Mucosa of rectum (tissue), 2 donors: ENCODE measurements around the gene WNT7B.

Experiments used
- H3K27ac ChIP-seq, 2 donors: one replicate each; pipeline ENCODE4 v1.7.0; 2013; ENCODE audit warnings: inconsistent platforms in 2 of 2, low read depth in 2 of 2, low read length in 2 of 2
- H3K27me3 ChIP-seq, 2 donors: one replicate each; pipeline ENCODE4 v1.7.0; 2013; ENCODE audit warnings: low read length in 2 of 2; ENCODE audit not compliant: control insufficient read depth in 2 of 2, insufficient read depth in 2 of 2
- H3K36me3 ChIP-seq, 2 donors: one replicate each; pipeline ENCODE4 v1.7.0; 2013; ENCODE audit warnings: low read length in 2 of 2; ENCODE audit not compliant: control insufficient read depth in 2 of 2, insufficient read depth in 2 of 2
- H3K4me1 ChIP-seq, 2 donors: one replicate each; pipeline ENCODE4 v1.7.0; 2013; ENCODE audit warnings: low read length in 2 of 2, mild to moderate bottlenecking in 1 of 2; ENCODE audit not compliant: control insufficient read depth in 2 of 2, insufficient read depth in 2 of 2
- H3K4me3 ChIP-seq, 2 donors: one replicate each; pipeline ENCODE4 v1.7.0; 2013; ENCODE audit warnings: low read length in 2 of 2
- H3K9ac ChIP-seq, 2 donors: one replicate each; pipeline ENCODE4 v1.7.0; 2013; ENCODE audit warnings: low read length in 2 of 2, low read depth in 1 of 2, mild to moderate bottlenecking in 1 of 2
- H3K9me3 ChIP-seq, 2 donors: one replicate each; pipeline ENCODE4 v1.7.0; 2013; ENCODE audit warnings: low read length in 2 of 2; ENCODE audit not compliant: control insufficient read depth in 2 of 2
- donor health status: healthy.
- donor health status: Normal muscosa, but diverticular disease.

Gene WNT7B

GRCh38 chr22:45957826-45958225 lies 19.1 kb downstream of the WNT7B start:
- Histone ChIP-seq H3K4me3 (no peak overlapping the region), H3K36me3 (no peaks in the 10 kb centered on the region), H3K27me3 (no peaks in the 10 kb centered on the region), H3K27ac (no peak overlapping the region), H3K9ac (no peak overlapping the region), H3K4me1 (no peaks in the 10 kb centered on the region), H3K9me3 (no peaks in the 10 kb centered on the region)

DNA sequence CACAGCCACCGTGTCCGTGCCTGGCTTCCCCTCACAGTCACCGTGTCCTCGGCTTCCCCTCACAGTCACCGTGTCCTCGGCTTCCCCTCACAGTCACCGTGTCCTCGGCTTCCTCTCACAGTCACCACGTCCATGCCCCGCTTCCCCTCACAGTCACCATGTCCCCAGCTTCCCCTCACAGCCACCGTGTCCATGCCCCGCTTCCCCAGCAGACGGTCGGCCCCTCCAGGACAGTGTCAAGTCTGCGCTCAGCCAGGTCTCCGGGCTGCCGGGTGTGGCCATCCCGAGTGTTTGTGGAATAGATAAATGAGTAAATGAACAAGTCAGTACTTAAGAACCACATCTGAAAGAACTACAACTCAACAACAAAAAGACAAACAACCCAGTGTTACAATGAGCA lies 23.8 kb downstream of the WNT7B start:
- Histone ChIP-seq H3K4me1 (no peaks in the 10 kb centered on the region), H3K9ac (no peak overlapping the region), H3K36me3 (no peaks in the 10 kb centered on the region), H3K27me3 (no peaks in the 10 kb centered on the region), H3K4me3 (no peak overlapping the region), H3K27ac (no peak overlapping the region), H3K9me3 (no peaks in the 10 kb centered on the region)

DNA sequence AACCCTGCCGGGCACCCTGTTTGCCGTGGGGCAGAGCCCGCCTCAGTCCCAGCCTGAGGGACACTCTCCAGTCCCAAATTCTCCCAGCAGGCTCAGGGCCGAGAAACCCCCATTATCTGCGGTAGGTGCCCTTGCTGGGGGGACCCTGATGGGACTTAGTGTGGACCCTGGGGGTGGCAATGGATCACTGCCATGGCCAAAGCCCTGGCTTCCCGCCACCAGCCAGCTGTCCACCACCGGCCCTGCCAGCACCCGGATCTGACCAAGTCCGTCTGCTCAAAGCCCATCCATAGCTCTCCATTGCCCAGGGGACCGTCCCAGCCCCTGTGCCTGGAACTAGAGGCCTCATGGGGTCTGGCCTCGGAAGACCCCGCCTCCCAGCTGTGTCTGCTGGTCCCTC lies 24.4 kb downstream of the WNT7B start:
- Histone ChIP-seq H3K9ac (no peak overlapping the region), H3K27ac (no peak overlapping the region), H3K36me3 (no peaks in the 10 kb centered on the region), H3K9me3 (no peaks in the 10 kb centered on the region), H3K27me3 (no peaks in the 10 kb centered on the region), H3K4me3 (no peak overlapping the region), H3K4me1 (no peaks in the 10 kb centered on the region)

DNA sequence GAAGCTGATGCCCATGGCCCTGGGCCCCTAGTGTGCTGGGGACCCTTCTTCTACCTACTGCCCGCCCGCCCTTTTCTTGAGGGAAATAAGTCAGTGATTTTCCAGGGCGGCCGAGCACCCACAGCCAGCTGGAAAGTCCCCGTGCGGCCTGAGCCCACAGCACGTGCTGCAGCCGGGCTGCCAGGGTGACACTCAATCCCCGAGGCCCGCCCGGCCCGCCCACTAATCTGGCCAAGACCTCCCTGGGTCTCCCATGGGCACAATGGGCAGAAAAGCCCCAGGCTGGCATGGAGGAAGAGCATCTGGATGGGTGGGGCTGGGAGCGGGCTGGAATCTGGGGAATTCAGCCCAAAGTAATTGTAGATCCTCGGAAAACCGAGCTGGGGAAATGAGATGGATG lies 24.8 kb downstream of the WNT7B start:
- no peak overlapping the region for H3K4me3 ChIP-seq
- H3K27ac ChIP-seq, result no peak overlapping the region
- H3K9ac ChIP-seq, result no peak overlapping the region
- H3K9me3 ChIP-seq, result no peaks in the 10 kb centered on the region
- H3K27me3 ChIP-seq, result no peaks in the 10 kb centered on the region
- H3K4me1 ChIP-seq, result no peaks in the 10 kb centered on the region
- H3K36me3 ChIP-seq, result no peaks in the 10 kb centered on the region

- H3K36me3 ChIP-seq, result no peaks in the 10 kb centered on the region
- no peak overlapping the region for H3K9ac ChIP-seq
- H3K4me3 ChIP-seq, result no peak overlapping the region
- peaks cover 0 to 4% of the 10 kb centered on the region in 2 donors for H3K27me3 ChIP-seq
- H3K4me1 ChIP-seq, result no peaks in the 10 kb centered on the region
- no peak overlapping the region for H3K27ac ChIP-seq
- H3K9me3 ChIP-seq, result no peaks in the 10 kb centered on the region
Measured at GRCh38 chr22:45949891-45950290, 27.1 kb downstream of the WNT7B start.

DNA sequence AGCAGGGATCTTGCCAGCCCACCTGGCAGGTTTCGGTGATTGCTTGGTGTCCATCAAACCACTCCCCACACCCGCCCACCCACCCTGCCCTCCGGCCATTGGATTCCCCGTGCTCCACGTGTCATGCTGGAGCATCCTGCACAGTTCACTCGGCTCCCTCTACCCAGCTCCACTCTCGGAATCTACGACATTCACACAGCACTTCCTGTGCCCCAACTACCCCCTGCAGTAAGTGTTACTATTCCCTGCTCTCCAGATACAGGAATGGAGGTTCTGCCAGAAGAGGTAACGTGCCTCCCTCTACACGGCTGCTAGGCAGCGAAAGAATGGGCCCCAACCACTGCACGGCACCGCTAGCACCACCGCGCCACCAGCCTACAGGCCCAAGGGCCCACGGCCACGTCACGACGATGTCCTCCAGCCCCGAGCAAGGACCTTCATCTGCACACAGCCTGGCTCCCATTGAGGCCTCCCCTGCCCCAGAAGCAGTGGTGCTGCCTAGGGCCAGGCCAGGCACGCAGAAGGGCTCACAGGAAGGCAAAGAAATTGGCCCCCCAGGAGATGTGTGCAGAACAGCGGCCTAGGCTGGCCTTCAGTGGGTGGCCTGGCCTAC lies 27.6 kb downstream of the WNT7B start:
- H3K4me3 ChIP-seq, result no peak overlapping the region
- no peaks in the 10 kb centered on the region for H3K4me1 ChIP-seq
- H3K27ac ChIP-seq, result no peak overlapping the region
- H3K36me3 ChIP-seq, result no peaks in the 10 kb centered on the region
- H3K27me3 ChIP-seq, result peaks cover 0 to 4% of the 10 kb centered on the region in 2 donors
- no peaks in the 10 kb centered on the region for H3K9me3 ChIP-seq
- H3K9ac ChIP-seq, result no peak overlapping the region

DNA sequence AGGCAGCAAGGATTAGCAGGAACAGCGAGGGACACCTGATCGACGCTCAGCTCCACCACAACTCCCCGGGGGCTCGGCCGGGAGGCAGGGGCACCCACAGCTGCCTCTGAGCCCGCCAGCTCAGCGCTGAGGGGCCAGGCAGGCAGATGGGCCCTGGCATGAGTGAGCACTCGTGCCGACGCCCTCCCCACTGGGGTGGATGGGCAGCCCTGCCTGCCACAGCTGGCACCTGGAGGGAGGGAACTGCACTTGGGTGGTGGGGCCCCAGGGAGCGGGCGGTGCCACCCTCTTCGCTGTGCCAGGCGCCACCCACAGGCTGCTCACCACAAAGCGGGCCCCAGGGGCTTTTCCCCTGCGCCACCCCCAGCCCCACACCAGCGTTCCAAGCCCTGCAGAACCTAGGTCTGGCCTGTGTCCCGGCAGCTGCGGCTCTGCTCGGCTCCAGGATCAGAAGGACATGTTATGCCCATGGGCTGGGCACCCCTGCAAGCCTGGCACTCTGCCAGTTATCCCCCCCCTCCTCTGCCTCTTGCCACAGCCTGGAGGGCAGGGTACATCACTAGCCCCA lies 28.8 kb downstream of the WNT7B start:
- no peak overlapping the region for H3K9ac ChIP-seq

GRCh38 chr22:45946805-45947600 lies 30.0 kb downstream of the WNT7B start:
- H3K36me3 ChIP-seq, result no peaks in the 10 kb centered on the region
- H3K9me3 ChIP-seq, result no peaks in the 10 kb centered on the region
- no peak overlapping the region for H3K4me3 ChIP-seq
- no peak overlapping the region for H3K9ac ChIP-seq
- peaks cover 0 to 4% of the 10 kb centered on the region in 2 donors for H3K27me3 ChIP-seq
- H3K27ac ChIP-seq, result no peak overlapping the region
- no peaks in the 10 kb centered on the region for H3K4me1 ChIP-seq

More for the DNA sequence above, 28.8 kb downstream of the WNT7B start:
- H3K36me3 ChIP-seq, result no peaks in the 10 kb centered on the region
- H3K4me1 ChIP-seq, result no peaks in the 10 kb centered on the region
- no peak overlapping the region for H3K27ac ChIP-seq
- H3K9me3 ChIP-seq, result no peaks in the 10 kb centered on the region
- H3K4me3 ChIP-seq, result no peak overlapping the region
- peaks cover 0 to 4% of the 10 kb centered on the region in 2 donors for H3K27me3 ChIP-seq

GRCh38 chr22:45945621-45946106 lies 31.3 kb downstream of the WNT7B start:
- Histone ChIP-seq H3K36me3 (no peaks in the 10 kb centered on the region), H3K27me3 (peaks cover 0 to 4% of the 10 kb centered on the region in 2 donors), H3K9ac (no peak overlapping the region), H3K4me1 (no peaks in the 10 kb centered on the region), H3K4me3 (no peak overlapping the region), H3K9me3 (no peaks in the 10 kb centered on the region), H3K27ac (no peak overlapping the region)

GRCh38 chr22:45942787-45943493 lies 34.0 kb downstream of the WNT7B start:
- H3K36me3 ChIP-seq, result no peaks in the 10 kb centered on the region
- no peak overlapping the region for H3K9ac ChIP-seq
- H3K4me3 ChIP-seq, result no peak overlapping the region
- H3K4me1 ChIP-seq, result no peaks in the 10 kb centered on the region
- H3K9me3 ChIP-seq, result no peaks in the 10 kb centered on the region
- H3K27ac ChIP-seq, result no peak overlapping the region
- peaks cover 0 to 4% of the 10 kb centered on the region in 2 donors for H3K27me3 ChIP-seq
